Measurements from ENCODE around the gene LSAMP. TPM values are rescaled to one million over a fixed set of nuclear protein-coding genes. Genes with fewer than 3 reads are reported as not detected.

Gene LSAMP
- total and polyA plus RNA-seq, 7 donors, result 0.23 to 47.1 (median 22.9) TPM

GRCh38 chr3:115980709-115981108 lies 464.6 kb downstream of the LSAMP start:
- H3K36me3 ChIP-seq, result no peaks in the 10 kb centered on the region
- no peak for TF ChIP-seq CTCF (IDR thresholded peaks at IDR 0.05)
- TF ChIP-seq EP300 (IDR thresholded peaks at IDR 0.05), result no peak
- TF ChIP-seq POLR2A (IDR thresholded peaks at IDR 0.05), result no peak
- no peak for TF ChIP-seq POLR2AphosphoS5 (IDR thresholded peaks at IDR 0.05)
- intact Hi-C loops (cut with DNase I), result no loop called here
- WGBS, 2 donors, result 47 to 60% methylated on average over 3 of the region's 3 CpGs
- no peaks in the 10 kb centered on the region for H3K4me1 ChIP-seq
- H3K4me3 ChIP-seq, result no peak overlapping the region
- no peaks in the 10 kb centered on the region for H3K27me3 ChIP-seq
- DNase-seq, result no peak
- no peak overlapping the region for H3K27ac ChIP-seq
- no peaks in the 10 kb centered on the region for H3K9me3 ChIP-seq

DNA sequence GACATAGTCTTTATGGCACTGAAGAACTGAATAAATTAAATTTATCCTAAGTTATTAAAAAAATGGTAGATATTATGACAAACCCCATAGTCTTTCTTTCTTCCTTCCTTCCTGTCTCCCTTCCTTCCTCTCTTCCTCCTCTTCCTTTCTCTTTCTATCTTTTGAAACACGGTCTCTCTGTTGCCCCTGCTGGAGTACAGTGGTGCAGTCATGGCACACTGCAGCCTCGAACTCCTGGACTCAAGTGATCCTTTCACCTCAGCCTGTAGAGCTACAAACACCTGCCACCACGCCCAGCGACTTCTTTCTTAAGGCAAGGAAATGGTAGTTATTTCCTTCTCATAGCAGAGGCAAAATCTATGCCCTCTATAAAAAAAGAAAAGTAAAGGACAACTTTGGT lies 467.4 kb downstream of the LSAMP start:
- H3K4me1 ChIP-seq, result no peaks in the 10 kb centered on the region
- 58 to 77% methylated on average over 4 of the region's 4 CpGs for WGBS, 2 donors
- H3K4me3 ChIP-seq, result no peak overlapping the region
- intact Hi-C loops (cut with DNase I), result no loop called here
- no peak for TF ChIP-seq CTCF (IDR thresholded peaks at IDR 0.05)
- TF ChIP-seq POLR2A (IDR thresholded peaks at IDR 0.05), result no peak
- no peak for TF ChIP-seq POLR2AphosphoS5 (IDR thresholded peaks at IDR 0.05)
- no peak for TF ChIP-seq EP300 (IDR thresholded peaks at IDR 0.05)
- no peaks in the 10 kb centered on the region for H3K9me3 ChIP-seq
- no peaks in the 10 kb centered on the region for H3K27me3 ChIP-seq
- no peak for DNase-seq
- no peak overlapping the region for H3K27ac ChIP-seq
- H3K36me3 ChIP-seq, result no peaks in the 10 kb centered on the region

GRCh38 chr3:115975796-115976195 lies 469.5 kb downstream of the LSAMP start:
- intact Hi-C loops (cut with DNase I), result no loop called here
- Histone ChIP-seq H3K4me1 (no peaks in the 10 kb centered on the region), H3K36me3 (no peaks in the 10 kb centered on the region), H3K9me3 (no peaks in the 10 kb centered on the region), H3K27me3 (no peaks in the 10 kb centered on the region), H3K4me3 (no peak overlapping the region), H3K27ac (no peak overlapping the region)
- no peak for DNase-seq
- 81 to 87% methylated on average over 1 of the region's 1 CpG for WGBS, 2 donors
- TF ChIP-seq CTCF (IDR thresholded peaks at IDR 0.05) (no peak), POLR2A (IDR thresholded peaks at IDR 0.05) (no peak), POLR2AphosphoS5 (IDR thresholded peaks at IDR 0.05) (no peak)

DNA sequence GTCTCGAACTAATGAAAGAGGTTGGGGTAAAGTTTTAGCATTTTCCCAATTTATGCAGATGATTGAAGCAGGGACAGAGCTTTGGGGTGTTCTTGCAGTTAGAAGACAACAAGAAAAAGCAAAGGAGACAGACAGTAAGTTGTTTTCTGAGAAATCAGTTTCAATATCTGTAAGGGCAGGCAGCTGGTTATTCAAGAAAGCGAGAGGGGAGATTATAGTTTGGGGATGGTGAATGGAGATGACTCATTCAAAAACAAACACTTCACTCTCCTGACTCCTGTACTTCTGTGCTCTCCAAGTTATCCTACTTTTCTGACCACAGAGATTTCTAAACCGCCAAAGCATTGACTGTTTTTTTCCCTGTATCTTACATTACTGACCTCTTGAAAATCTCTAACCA lies 469.9 kb downstream of the LSAMP start:
- no peaks in the 10 kb centered on the region for H3K36me3 ChIP-seq
- H3K4me3 ChIP-seq, result no peak overlapping the region
- DNase-seq, result no peak
- H3K27ac ChIP-seq, result no peak overlapping the region
- H3K4me1 ChIP-seq, result no peaks in the 10 kb centered on the region
- no peaks in the 10 kb centered on the region for H3K27me3 ChIP-seq
- intact Hi-C loops (cut with DNase I), result no loop called here
- no peaks in the 10 kb centered on the region for H3K9me3 ChIP-seq
- 46 to 67% methylated on average over 3 of the region's 3 CpGs for WGBS, 2 donors
- TF ChIP-seq EP300 (IDR thresholded peaks at IDR 0.05) (no peak), CTCF (IDR thresholded peaks at IDR 0.05) (no peak), POLR2AphosphoS5 (IDR thresholded peaks at IDR 0.05) (no peak), POLR2A (IDR thresholded peaks at IDR 0.05) (no peak)

DNA sequence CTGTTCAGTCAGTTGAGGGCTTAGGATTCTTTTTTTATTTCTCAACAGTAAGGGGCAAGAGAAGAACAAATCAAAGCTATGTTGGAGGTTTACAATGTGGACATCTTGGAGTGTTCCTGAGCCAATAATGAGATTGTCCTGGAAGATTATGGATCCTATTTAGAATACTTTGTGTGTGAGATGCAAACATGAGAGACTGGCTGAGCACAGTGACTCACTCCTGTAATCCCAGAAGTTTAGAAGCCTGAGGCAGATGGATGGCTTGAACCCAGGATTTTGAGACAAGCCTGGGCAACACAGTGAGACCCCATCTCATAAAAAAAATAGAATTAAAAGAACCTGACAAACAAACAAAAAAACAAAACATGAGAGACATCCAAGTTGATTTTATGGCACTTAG lies 470.3 kb downstream of the LSAMP start:
- Histone ChIP-seq H3K27ac (no peak overlapping the region), H3K36me3 (no peaks in the 10 kb centered on the region), H3K4me3 (no peak overlapping the region), H3K9me3 (no peaks in the 10 kb centered on the region), H3K4me1 (no peaks in the 10 kb centered on the region), H3K27me3 (no peaks in the 10 kb centered on the region)
- no peak for DNase-seq
- TF ChIP-seq POLR2AphosphoS5 (IDR thresholded peaks at IDR 0.05) (no peak), POLR2A (IDR thresholded peaks at IDR 0.05) (no peak), EP300 (IDR thresholded peaks at IDR 0.05) (no peak), CTCF (IDR thresholded peaks at IDR 0.05) (no peak)
- intact Hi-C loops (cut with DNase I), result no loop called here

Measured in sigmoid colon (tissue), 7 donors.